DND-41 (cell line): Measurements from ENCODE around the gene NUBPL.
A peak's percentile ranks its signal among the peaks of the same experiment; 100 is the strongest.

Source experiments
- ATAC-seq: fragments of 200-7000 bp; cut with Tn5 transposase; 3 replicates; pipeline ENCODE4 v1.9.1; 2021; ENCODE audit warnings: low read depth; ENCODE audit not compliant: insufficient read depth
- DNase-seq: peaks from one replicate; pipeline ENCODE4 v3.0.0-alpha.2; 2020
- H2AFZ ChIP-seq: 2 replicates; pipeline ENCODE4 v1.6.0; 2012; ENCODE audit warnings: low read depth, low read length
- H3K27ac ChIP-seq: 2 replicates; pipeline ENCODE4 v1.5.1; 2012; ENCODE audit warnings: low read length, inconsistent platforms
- H3K27me3 ChIP-seq: fragments of 200-600 bp; sonication (generic); 2 replicates; pipeline ENCODE4 v1.6.0; 2012; ENCODE audit warnings: low read length, mild to moderate bottlenecking, inconsistent platforms; ENCODE audit not compliant: insufficient read depth, poor library complexity
- H3K36me3 ChIP-seq: 2 replicates; pipeline ENCODE4 v1.5.1; 2012; ENCODE audit warnings: low read length, inconsistent platforms; ENCODE audit not compliant: insufficient read depth
- H3K4me1 ChIP-seq: 2 replicates; pipeline ENCODE4 v1.5.1; 2012; ENCODE audit warnings: mild to moderate bottlenecking, low read length; ENCODE audit not compliant: insufficient read depth
- H3K4me2 ChIP-seq: 2 replicates; pipeline ENCODE4 v1.6.0; 2012; ENCODE audit warnings: mild to moderate bottlenecking, moderate library complexity, low read length, inconsistent platforms; ENCODE audit not compliant: insufficient read depth
- H3K4me3 ChIP-seq, 2 experiments: fragments of 200-600 bp in 1 of 2; shearing (Covaris generic) in 1 of 2; 2 replicates each; pipeline ENCODE4 v1.5.1; 2012 to 2016; ENCODE audit warnings: inconsistent platforms in 2 of 2, low read length in 2 of 2, mild to moderate bottlenecking in 2 of 2, low read depth in 1 of 2, moderate library complexity in 1 of 2
- H3K79me2 ChIP-seq: 2 replicates; pipeline ENCODE4 v1.6.0; 2012; ENCODE audit warnings: low read length, inconsistent platforms; ENCODE audit not compliant: insufficient read depth
- H3K9ac ChIP-seq: 2 replicates; pipeline ENCODE4 v1.6.0; 2012; ENCODE audit warnings: low read depth, mild to moderate bottlenecking, inconsistent platforms, low read length, moderate library complexity
- H3K9me3 ChIP-seq: 2 replicates; pipeline ENCODE4 v1.5.1; 2012; ENCODE audit warnings: low read length, moderate library complexity, mild to moderate bottlenecking, inconsistent platforms; ENCODE audit not compliant: insufficient read depth, severe bottlenecking
- H4K20me1 ChIP-seq: 2 replicates; pipeline ENCODE4 v1.6.0; 2012; ENCODE audit warnings: low read length; ENCODE audit not compliant: insufficient read depth
- CTCF ChIP-seq: IDR thresholded peaks from 2 replicates; pipeline ENCODE4 v1.5.1; 2012; ENCODE audit warnings: borderline replicate concordance, low read length, moderate library complexity, mild to moderate bottlenecking; ENCODE audit not compliant: poor library complexity, severe bottlenecking; ENCODE audit errors: extremely low read depth
- EZH2 ChIP-seq: IDR thresholded peaks from 3 replicates; pipeline ENCODE4 v1.6.1; 2012; ENCODE audit warnings: borderline replicate concordance, low read depth, mild to moderate bottlenecking, moderate library complexity, low read length, inconsistent platforms; ENCODE audit not compliant: severe bottlenecking

Gene NUBPL

GRCh38 chr14:31559939-31560338 is 1.3 kb upstream of the NUBPL start:
- Histone ChIP-seq H3K27ac (no peak overlapping the region), H3K4me3 (no peak overlapping the region), H3K9ac (no peak overlapping the region), H2AFZ (peak overlapping the region; percentile 98), H3K36me3 (no peaks in the 10 kb centered on the region), H3K4me2 (no peak overlapping the region; the same call in 1 of the 2 replicates), H3K79me2 (peaks cover 6% of the 10 kb centered on the region; the same call in 1 of the 2 replicates), H3K27me3 (no peaks in the 10 kb centered on the region), H3K9me3 (no peaks in the 10 kb centered on the region), H3K4me1 (peaks cover 31% of the 10 kb centered on the region), H4K20me1 (no peaks in the 10 kb centered on the region)
- DNase-seq = no peak
- no peak for TF ChIP-seq EZH2
- no peak for TF ChIP-seq CTCF
- no peak for ATAC-seq

DNA sequence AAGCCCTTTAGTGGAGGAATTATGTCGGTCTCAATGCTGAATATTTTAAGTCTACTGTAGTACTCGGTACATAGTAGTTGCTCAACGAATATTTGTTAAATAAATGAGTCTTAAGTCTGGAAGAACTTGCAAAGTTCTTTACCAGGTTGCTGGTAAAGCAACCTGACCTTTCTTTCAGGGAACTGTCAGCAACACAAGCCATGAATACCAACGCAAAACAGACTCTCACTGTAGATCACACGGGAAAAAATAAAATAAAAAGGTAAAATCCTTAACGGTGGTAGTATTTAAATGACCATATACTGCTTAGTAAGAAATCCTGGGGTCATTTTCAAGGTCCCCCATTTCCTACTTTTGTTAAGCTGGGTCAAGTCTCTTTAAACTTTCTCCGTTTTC is 447 bp upstream of the NUBPL start:
- H3K27me3 ChIP-seq = no peaks in the 10 kb centered on the region
- H3K4me2 ChIP-seq = peak overlapping the region; percentile 84
- peak overlapping the region; percentile 74 for H3K9ac ChIP-seq
- H3K36me3 ChIP-seq = no peaks in the 10 kb centered on the region
- H3K79me2 ChIP-seq = peaks cover 6% of the 10 kb centered on the region; the same call in 1 of the 2 replicates
- peak overlapping the region; percentile 98 for H2AFZ ChIP-seq
- TF ChIP-seq EZH2 = no peak
- TF ChIP-seq CTCF = no peak
- H3K4me1 ChIP-seq = peaks cover 31% of the 10 kb centered on the region
- ATAC-seq (0 out of 3 replicates have a peak, but pooled peaks have one; percentile 1), DNase-seq (no peak)
- peak overlapping the region; percentile 87 for H3K27ac ChIP-seq
- no peaks in the 10 kb centered on the region for H4K20me1 ChIP-seq
- no peaks in the 10 kb centered on the region for H3K9me3 ChIP-seq
- peak overlapping the region; percentile 80 to 93; a peak in 3 of 4 replicates for H3K4me3 ChIP-seq

DNA sequence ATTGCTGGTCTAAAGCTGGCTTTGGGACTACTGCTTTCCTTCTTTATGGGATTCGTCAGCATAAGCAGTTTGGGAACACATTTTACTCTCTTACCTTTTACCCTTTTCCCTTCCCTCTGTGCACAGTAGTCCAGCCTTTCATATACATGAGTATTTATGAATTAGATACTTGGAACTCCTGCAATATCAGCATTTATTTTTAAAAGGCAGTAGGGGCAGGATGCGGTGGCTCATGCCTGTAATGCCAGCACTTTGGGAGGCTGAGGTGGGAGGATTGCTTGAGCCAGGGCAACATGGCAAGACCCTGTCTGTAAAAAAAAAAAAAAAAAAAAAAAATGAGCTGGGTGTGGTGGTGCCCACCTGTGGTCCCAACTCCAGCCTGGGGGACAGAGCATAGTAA is 3.0 kb downstream of the NUBPL start:
- ATAC-seq = no peak
- H4K20me1 ChIP-seq = no peaks in the 10 kb centered on the region
- no peak overlapping the region for H2AFZ ChIP-seq
- H3K4me1 ChIP-seq = peaks cover 41% of the 10 kb centered on the region
- DNase-seq = no peak
- peaks cover 6% of the 10 kb centered on the region; the same call in 1 of the 2 replicates for H3K79me2 ChIP-seq
- peak overlapping the region; percentile 84; the same call in 1 of the 2 replicates for H3K4me2 ChIP-seq
- TF ChIP-seq EZH2 (no peak), CTCF (no peak)
- no peaks in the 10 kb centered on the region for H3K27me3 ChIP-seq
- H3K9ac ChIP-seq = no peak overlapping the region
- H3K36me3 ChIP-seq = peaks cover 5% of the 10 kb centered on the region; the same call in 1 of the 2 replicates
- H3K9me3 ChIP-seq = no peaks in the 10 kb centered on the region
- no peak overlapping the region for H3K4me3 ChIP-seq
- no peak overlapping the region for H3K27ac ChIP-seq

- H3K9ac ChIP-seq = no peak overlapping the region
- no peaks in the 10 kb centered on the region for H3K9me3 ChIP-seq
- H2AFZ ChIP-seq = no peak overlapping the region
- H3K4me2 ChIP-seq = no peak overlapping the region
- no peak for ATAC-seq
- H3K27me3 ChIP-seq = no peaks in the 10 kb centered on the region
- peaks cover 5% of the 10 kb centered on the region; the same call in 1 of the 2 replicates for H3K36me3 ChIP-seq
- peaks cover 6% of the 10 kb centered on the region; the same call in 1 of the 2 replicates for H3K79me2 ChIP-seq
- H3K4me1 ChIP-seq = peaks cover 33% of the 10 kb centered on the region
- TF ChIP-seq CTCF = no peak
- no peak for TF ChIP-seq EZH2
- no peak overlapping the region for H3K4me3 ChIP-seq
- no peak overlapping the region for H3K27ac ChIP-seq
- no peaks in the 10 kb centered on the region for H4K20me1 ChIP-seq
- DNase-seq = no peak
Observed at GRCh38 chr14:31566456-31566855, 5.3 kb downstream of the NUBPL start.
